SK-N-MC (cell line): ENCODE measurements around the gene DHX36.

Experiments used
- EZH2 ChIP-seq: fragments of 200-600 bp; sonication (generic); IDR thresholded peaks from one replicate; pipeline ENCODE4 v1.6.1; 2017; ENCODE audit warnings: antibody characterized with exemption
- POLR2AphosphoS5 ChIP-seq: IDR thresholded peaks from 2 replicates; pipeline ENCODE4 v1.6.1; 2012; ENCODE audit warnings: mild to moderate bottlenecking, low read depth, low read length, borderline replicate concordance

DNA sequence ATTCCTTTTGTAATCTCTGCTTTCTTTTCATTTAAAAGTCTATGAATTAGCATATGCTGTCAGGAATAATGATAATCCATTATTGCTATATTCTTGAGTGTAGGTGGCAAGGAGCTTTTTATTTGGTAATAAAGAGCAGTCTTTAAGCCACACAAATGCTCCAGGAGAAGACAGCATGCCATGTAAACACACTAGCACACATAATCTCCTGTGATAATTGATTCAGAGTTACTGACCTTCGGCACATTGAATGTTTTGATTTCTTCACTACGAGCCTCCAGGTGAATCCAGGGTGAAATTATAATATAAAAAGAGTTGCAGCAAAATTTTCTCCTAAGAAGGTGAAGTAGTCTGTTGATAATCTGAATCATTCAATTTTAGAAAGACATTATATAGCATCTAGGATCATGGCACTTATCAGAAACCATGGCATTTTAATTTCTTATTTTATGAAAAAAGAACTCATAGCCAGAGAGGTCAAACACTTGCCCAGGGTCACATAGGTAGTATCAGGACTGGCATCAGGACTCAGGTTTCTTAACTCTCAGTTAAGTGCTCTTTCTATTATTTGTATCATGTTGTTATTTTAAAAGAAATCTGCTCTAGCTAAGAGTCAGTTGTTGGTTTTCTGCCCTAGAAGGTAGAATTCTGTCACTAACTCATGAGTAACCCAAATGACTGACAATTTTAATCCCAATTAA lies 21.3 kb upstream of the DHX36 start:
- TF ChIP-seq EZH2 (no peak), POLR2AphosphoS5 (no peak)
